ENCODE data around the gene CIC. TPM values are rescaled to one million over a fixed set of nuclear protein-coding genes. Genes with fewer than 3 reads are reported as not detected.
A peak's percentile ranks its signal among the peaks of the same experiment; 100 is the strongest.

The CIC gene
- total and polyA plus RNA-seq, 2 of the 13 experiments (the other 11 are each of a cell fraction or from before 2014, with no cell fraction given): 5.9 to 8.0 TPM

- TF ChIP-seq ZHX2 (IDR thresholded peaks at IDR 0.05; ENCODE audit: low read depth) (peak; percentile 23; the same call in 1 of the 2 replicates), ZHX2 (CRISPR knock-in tag; IDR thresholded peaks at IDR 0.05; ENCODE audit: borderline replicate concordance) (no peak), KDM5B (CRISPR knock-in tag; IDR thresholded peaks at IDR 0.05; ENCODE audit: borderline replicate concordance) (peak; percentile 64; the same call in 1 of the 2 replicates), SIN3A (IDR thresholded peaks at IDR 0.05; ENCODE audit: borderline replicate concordance, low read depth, low read length) (peak; percentile 89; the same call in 1 of the 2 replicates), CBFB (CRISPR knock-in tag; IDR thresholded peaks at IDR 0.05) (0 out of 2 replicates have a peak, but pooled peaks have one; percentile 54), SPEN (CRISPR knock-in tag; IDR thresholded peaks at IDR 0.05; ENCODE audit: low read depth) (peak; percentile 68), ZNF225 (CRISPR knock-in tag; IDR thresholded peaks at IDR 0.05) (peak; percentile 56; the same call in 1 of the 2 replicates), SIN3B (IDR thresholded peaks at IDR 0.05; ENCODE audit: low read length) (peak; percentile 46; the same call in 1 of the 2 replicates), MYPOP (CRISPR knock-in tag; IDR thresholded peaks at IDR 0.05) (peak; percentile 90), FOSL2 (CRISPR knock-in tag; IDR thresholded peaks at IDR 0.05) (no peak), MYC (CRISPR knock-in tag; IDR thresholded peaks at IDR 0.05; ENCODE audit: borderline replicate concordance) (peak; percentile 86; the same call in 1 of the 2 replicates), RARA (CRISPR knock-in tag; IDR thresholded peaks at IDR 0.05) (no peak), NR2F6 (IDR thresholded peaks at IDR 0.05) (no peak), NR2F6 (CRISPR knock-in tag; IDR thresholded peaks at IDR 0.05) (peak; percentile 39; the same call in 1 of the 2 replicates), ZNF180 (CRISPR knock-in tag; IDR thresholded peaks at IDR 0.05; ENCODE audit: borderline replicate concordance, low read depth) (no peak), SRSF1 (optimal IDR thresholded peaks at IDR 0.05; ENCODE audit: low read depth, low read length) (peak; percentile 88), ZNF550 (CRISPR knock-in tag; IDR thresholded peaks at IDR 0.05; ENCODE audit: borderline replicate concordance) (no peak), ZNF124 (CRISPR knock-in tag; IDR thresholded peaks at IDR 0.05) (0 out of 2 replicates have a peak, but pooled peaks have one; percentile 39), KLF9 (CRISPR knock-in tag; IDR thresholded peaks at IDR 0.05; ENCODE audit: low read depth) (0 out of 2 replicates have a peak, but pooled peaks have one; percentile 53), ZMAT3 (CRISPR knock-in tag; conservative IDR thresholded peaks at IDR 0.05) (peak; percentile 86; the same call in 1 of the 2 replicates), HOXA9 (CRISPR knock-in tag; IDR thresholded peaks at IDR 0.05; ENCODE audit: borderline replicate concordance) (no peak), CAMTA2 (CRISPR knock-in tag; IDR thresholded peaks at IDR 0.05; ENCODE audit: borderline replicate concordance) (no peak), RXRA (CRISPR knock-in tag; IDR thresholded peaks at IDR 0.05) (peak; percentile 82), LCORL (IDR thresholded peaks at IDR 0.05) (no peak), LCORL (CRISPR knock-in tag; IDR thresholded peaks at IDR 0.05) (peak; percentile 59; the same call in 1 of the 2 replicates)
Observed at GRCh38 chr19:42219812-42220750, 49.0 kb upstream of the CIC start, which contains the start of gene ZNF526 (continued).
